Measurements from ENCODE around the gene LAMC1. TPM values are rescaled to one million over a fixed set of nuclear protein-coding genes. Genes with fewer than 3 reads are reported as not detected.

The LAMC1 gene
- total and polyA plus RNA-seq, 2 donors (not counting 1 experiment from before 2014, with no cell fraction given), result 11.5 to 34.0 TPM

DNA sequence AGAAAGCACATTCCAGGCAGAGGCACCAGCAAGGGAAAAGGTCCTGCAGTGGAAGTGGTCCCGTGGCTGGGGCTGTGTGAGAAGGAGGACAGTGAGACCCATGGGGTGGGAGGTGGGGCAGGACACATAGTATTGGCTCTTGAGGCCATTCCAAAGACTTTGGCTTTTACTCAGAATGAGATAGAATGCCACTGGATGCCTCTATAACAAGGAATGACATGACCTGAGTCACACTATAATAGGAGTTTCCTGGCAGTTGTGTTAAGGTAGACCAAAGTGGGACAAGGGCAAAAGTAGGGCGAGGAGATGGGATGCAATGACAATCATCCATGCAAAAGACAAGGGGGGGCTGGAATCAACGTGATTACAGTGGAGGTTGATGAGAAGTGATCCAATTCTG lies 138.2 kb downstream of the LAMC1 start:
- H3K79me2 ChIP-seq (ENCODE audit: control insufficient read depth, insufficient read depth, low read length), result no peaks in the 10 kb centered on the region
- H3K27me3 ChIP-seq (replicated peaks in 1 of 4; ENCODE audit: control extremely low read depth in 1 of 4, control insufficient read depth in 3 of 4, insufficient read depth in 4 of 4, low read length in 3 of 4), result peaks cover 0 to 8% (median 3%) of the 10 kb centered on the region in 4 experiments
- Mint-ChIP-seq H3K27ac (no peak overlapping the region), H3K27me3 (peaks cover 7% of the 10 kb centered on the region), H3K4me1 (no peaks in the 10 kb centered on the region), H3K4me3 (no peak overlapping the region), H3K9me3 (ENCODE audit: insufficient read depth) (no peaks in the 10 kb centered on the region)
- H3K4me1 ChIP-seq (ENCODE audit: control insufficient read depth in 2 of 2, insufficient read depth in 2 of 2, low read length in 2 of 2), result no peaks in the 10 kb centered on the region
- ChIA-PET POLR2A (interaction anchor here (0.7 kb wide), 1 partner anchor 24 kb away, joined by 4 read pairs; no protein-coding TSS in a partner anchor), CTCF (no interaction called here)
- H3K9ac ChIP-seq (ENCODE audit: low read length), result no peak overlapping the region
- peaks cover 0 to 5% (median 0%) of the 10 kb centered on the region in 3 donors for H3K9me3 ChIP-seq (ENCODE audit: control extremely low read depth in 1 of 3, control insufficient read depth in 2 of 3, insufficient read depth in 1 of 3, low read length in 2 of 3)
- intact Hi-C loops (cut with micrococcal nuclease), result no loop called here
- no peak overlapping the region for H3K4me3 ChIP-seq (ENCODE audit: control extremely low read depth in 1 of 5, extremely low read depth in 1 of 5, insufficient read depth in 1 of 5, low read depth in 2 of 5, low read length in 4 of 5)
- no peak for DNase-seq
- no peak for ATAC-seq (ENCODE audit: low read depth)
- no peak for TF ChIP-seq EZH2 (IDR thresholded peaks at IDR 0.05; ENCODE audit: borderline replicate concordance, insufficient read depth, low read depth, low read length, poor library complexity, severe bottlenecking)
- TF ChIP-seq, protein P1, sequence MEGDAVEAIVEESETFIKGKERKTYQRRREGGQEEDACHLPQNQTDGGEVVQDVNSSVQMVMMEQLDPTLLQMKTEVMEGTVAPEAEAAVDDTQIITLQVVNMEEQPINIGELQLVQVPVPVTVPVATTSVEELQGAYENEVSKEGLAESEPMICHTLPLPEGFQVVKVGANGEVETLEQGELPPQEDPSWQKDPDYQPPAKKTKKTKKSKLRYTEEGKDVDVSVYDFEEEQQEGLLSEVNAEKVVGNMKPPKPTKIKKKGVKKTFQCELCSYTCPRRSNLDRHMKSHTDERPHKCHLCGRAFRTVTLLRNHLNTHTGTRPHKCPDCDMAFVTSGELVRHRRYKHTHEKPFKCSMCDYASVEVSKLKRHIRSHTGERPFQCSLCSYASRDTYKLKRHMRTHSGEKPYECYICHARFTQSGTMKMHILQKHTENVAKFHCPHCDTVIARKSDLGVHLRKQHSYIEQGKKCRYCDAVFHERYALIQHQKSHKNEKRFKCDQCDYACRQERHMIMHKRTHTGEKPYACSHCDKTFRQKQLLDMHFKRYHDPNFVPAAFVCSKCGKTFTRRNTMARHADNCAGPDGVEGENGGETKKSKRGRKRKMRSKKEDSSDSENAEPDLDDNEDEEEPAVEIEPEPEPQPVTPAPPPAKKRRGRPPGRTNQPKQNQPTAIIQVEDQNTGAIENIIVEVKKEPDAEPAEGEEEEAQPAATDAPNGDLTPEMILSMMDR (IDR thresholded peaks at IDR 0.05), result no peak
- no peak overlapping the region for H3K27ac ChIP-seq (ENCODE audit: low read length in 2 of 2)
- H4K20me1 ChIP-seq (ENCODE audit: control insufficient read depth, insufficient read depth, low read length, poor library complexity, severe bottlenecking), result no peaks in the 10 kb centered on the region
- H3K36me3 ChIP-seq (replicated peaks in 1 of 2; ENCODE audit: control extremely low read depth in 1 of 2, control insufficient read depth in 1 of 2, extremely low read depth in 1 of 2, insufficient read depth in 2 of 2, low read length in 1 of 2), result no peaks in the 10 kb centered on the region
- no peak overlapping the region for H2AFZ ChIP-seq (ENCODE audit: insufficient read depth, low read depth, low read length, poor library complexity, severe bottlenecking)
- WGBS (ENCODE audit: insufficient coverage), result 77% methylated on average over 3 of the region's 3 CpGs
- H3K4me2 ChIP-seq (replicated peaks; ENCODE audit: low read depth, low read length, poor library complexity, severe bottlenecking), result no peak overlapping the region

- H3K79me2 ChIP-seq (ENCODE audit: control insufficient read depth, insufficient read depth, low read length), result no peaks in the 10 kb centered on the region
- H3K4me3 ChIP-seq (ENCODE audit: control extremely low read depth in 1 of 5, extremely low read depth in 1 of 5, insufficient read depth in 1 of 5, low read depth in 2 of 5, low read length in 4 of 5), result no peak overlapping the region
- no peak overlapping the region for H2AFZ ChIP-seq (ENCODE audit: insufficient read depth, low read depth, low read length, poor library complexity, severe bottlenecking)
- H3K27me3 ChIP-seq (replicated peaks in 1 of 4; ENCODE audit: control extremely low read depth in 1 of 4, control insufficient read depth in 3 of 4, insufficient read depth in 4 of 4, low read length in 3 of 4), result peaks cover 0 to 8% (median 3%) of the 10 kb centered on the region in 4 experiments
- H3K27ac Mint-ChIP-seq, result no peak overlapping the region
- POLR2A ChIA-PET, result no interaction called here
- H3K4me1 Mint-ChIP-seq, result no peaks in the 10 kb centered on the region
- H4K20me1 ChIP-seq (ENCODE audit: control insufficient read depth, insufficient read depth, low read length, poor library complexity, severe bottlenecking), result no peaks in the 10 kb centered on the region
- peaks cover 7% of the 10 kb centered on the region for H3K27me3 Mint-ChIP-seq
- WGBS (ENCODE audit: insufficient coverage), result 93% methylated on average over 2 of the region's 3 CpGs
- H3K4me2 ChIP-seq (replicated peaks; ENCODE audit: low read depth, low read length, poor library complexity, severe bottlenecking), result no peak overlapping the region
- H3K9me3 Mint-ChIP-seq (ENCODE audit: insufficient read depth), result no peaks in the 10 kb centered on the region
- no peaks in the 10 kb centered on the region for H3K4me1 ChIP-seq (ENCODE audit: control insufficient read depth in 2 of 2, insufficient read depth in 2 of 2, low read length in 2 of 2)
- DNase-seq (no peak), ATAC-seq (ENCODE audit: low read depth) (no peak)
- no peak overlapping the region for H3K27ac ChIP-seq (ENCODE audit: low read length in 2 of 2)
- no peaks in the 10 kb centered on the region for H3K36me3 ChIP-seq (replicated peaks in 1 of 2; ENCODE audit: control extremely low read depth in 1 of 2, control insufficient read depth in 1 of 2, extremely low read depth in 1 of 2, insufficient read depth in 2 of 2, low read length in 1 of 2)
- TF ChIP-seq EZH2 (IDR thresholded peaks at IDR 0.05; ENCODE audit: borderline replicate concordance, insufficient read depth, low read depth, low read length, poor library complexity, severe bottlenecking), result no peak
- TF ChIP-seq, protein P1 (IDR thresholded peaks at IDR 0.05), result no peak
- no peak overlapping the region for H3K9ac ChIP-seq (ENCODE audit: low read length)
- intact Hi-C loops (cut with micrococcal nuclease), result no loop called here
- CTCF ChIA-PET, result no interaction called here
- peaks cover 0 to 5% (median 0%) of the 10 kb centered on the region in 3 donors for H3K9me3 ChIP-seq (ENCODE audit: control extremely low read depth in 1 of 3, control insufficient read depth in 2 of 3, insufficient read depth in 1 of 3, low read length in 2 of 3)
- H3K4me3 Mint-ChIP-seq, result no peak overlapping the region
Measured at GRCh38 chr1:183163316-183163715, 140.1 kb downstream of the LAMC1 start.

Measured in B cell (primary cell).